ENCODE data around the gene TMEM132D.
"Not testable (repeated sequence)": the region's sequence is repeated elsewhere in the genome, so short reads cannot be mapped to it uniquely, and the experiment has no call there.

The TMEM132D gene

GRCh38 chr12:129207084-129207483 is 696.7 kb downstream of the TMEM132D start:
- FAIRE-seq = no peak

- no peak for FAIRE-seq
Measured at GRCh38 chr12:129203456-129203855, 700.4 kb downstream of the TMEM132D start.

GRCh38 chr12:129202109-129202814 is 701.6 kb downstream of the TMEM132D start:
- FAIRE-seq = no peak

- FAIRE-seq = no peak
Measured at GRCh38 chr12:129201029-129201428, 702.8 kb downstream of the TMEM132D start.

- no peak for FAIRE-seq
Measured at GRCh38 chr12:129200576-129200975, 703.2 kb downstream of the TMEM132D start.

GRCh38 chr12:129196927-129197326 is 706.9 kb downstream of the TMEM132D start:
- FAIRE-seq = no peak

- no peak for FAIRE-seq
Measured at GRCh38 chr12:129195081-129195480, 708.7 kb downstream of the TMEM132D start.

GRCh38 chr12:129193263-129193871 is 710.5 kb downstream of the TMEM132D start:
- FAIRE-seq = no peak

- FAIRE-seq = no peak
Measured at GRCh38 chr12:129190827-129191226, 713.0 kb downstream of the TMEM132D start.

GRCh38 chr12:129189879-129190278 is 713.9 kb downstream of the TMEM132D start:
- FAIRE-seq = not testable (repeated sequence)

GRCh38 chr12:129186952-129187351 is 716.9 kb downstream of the TMEM132D start:
- FAIRE-seq = no peak

- no peak for FAIRE-seq
Measured at GRCh38 chr12:129185855-129186254, 718.0 kb downstream of the TMEM132D start.

- FAIRE-seq = no peak
Measured at GRCh38 chr12:129184127-129184928, 719.5 kb downstream of the TMEM132D start.

GRCh38 chr12:129179941-129180553 is 723.8 kb downstream of the TMEM132D start:
- FAIRE-seq = no peak

GRCh38 chr12:129169928-129170327 is 733.9 kb downstream of the TMEM132D start:
- no peak for FAIRE-seq

- no peak for FAIRE-seq
Measured at GRCh38 chr12:129163861-129164260, 740.0 kb downstream of the TMEM132D start.

- FAIRE-seq = no peak
Measured at GRCh38 chr12:129163461-129163860, 740.4 kb downstream of the TMEM132D start.

GRCh38 chr12:129162805-129163204 is 741.0 kb downstream of the TMEM132D start:
- FAIRE-seq = no peak

- no peak for FAIRE-seq
Measured at GRCh38 chr12:129161511-129161910, 742.3 kb downstream of the TMEM132D start.

- no peak for FAIRE-seq
Measured at GRCh38 chr12:129160282-129160681, 743.5 kb downstream of the TMEM132D start.

- FAIRE-seq = no peak
Measured at GRCh38 chr12:129152351-129153104, 751.3 kb downstream of the TMEM132D start.

GRCh38 chr12:129150721-129151120 is 753.1 kb downstream of the TMEM132D start:
- no peak for FAIRE-seq

GRCh38 chr12:129145381-129145780 is 758.4 kb downstream of the TMEM132D start:
- FAIRE-seq = no peak

All from G401.6 (cell line).